Keratinocyte (primary cell): Measurements from ENCODE around the gene CD55. TPM values are rescaled to one million over a fixed set of nuclear protein-coding genes. Genes with fewer than 3 reads are reported as not detected.

Experiments
- DNase-seq: peaks from one replicate; pipeline ENCODE4 v3.0.0-alpha.2; 2011; ENCODE audit warnings: low read depth, missing footprints, low spot score
- FAIRE-seq: peaks from 2 replicates; lab custom pipeline; 2011; peaks lifted over from hg19 to GRCh38; lab: Jason Lieb, UNC
- H2AFZ ChIP-seq: 2 replicates; pipeline ENCODE4 v1.6.0; 2012; ENCODE audit warnings: low read length, control low read depth, inconsistent platforms; ENCODE audit not compliant: control insufficient read depth
- H3K27ac ChIP-seq: 2 replicates; pipeline ENCODE4 v1.5.1; 2011; ENCODE audit warnings: low read length; ENCODE audit not compliant: control insufficient read depth, insufficient read depth
- H3K27me3 ChIP-seq: 3 replicates; pipeline ENCODE4 v1.6.0; 2011; ENCODE audit warnings: low read length; ENCODE audit not compliant: control insufficient read depth, insufficient read depth; ENCODE audit errors: extremely low read depth
- H3K36me3 ChIP-seq, 2 experiments: 2 replicates in 1 of 2; 3 replicates in 1 of 2; pipeline ENCODE4 v1.5.1; 2011; ENCODE audit warnings: low read length in 2 of 2, mild to moderate bottlenecking in 1 of 2; ENCODE audit not compliant: control insufficient read depth in 2 of 2, insufficient read depth in 2 of 2; ENCODE audit errors: extremely low read depth in 1 of 2
- H3K4me1 ChIP-seq: 3 replicates; pipeline ENCODE4 v1.5.1; 2011; ENCODE audit warnings: low read length; ENCODE audit not compliant: control insufficient read depth, insufficient read depth; ENCODE audit errors: extremely low read depth
- H3K4me2 ChIP-seq: 3 replicates; pipeline ENCODE4 v1.6.0; 2011; ENCODE audit warnings: low read depth, low read length; ENCODE audit not compliant: control insufficient read depth, insufficient read depth; ENCODE audit errors: extremely low read depth
- H3K4me3 ChIP-seq, 3 experiments: fragments of 200-600 bp in 1 of 3; sonication (generic) in 1 of 3; 2 replicates in 2 of 3; 3 replicates in 1 of 3; pipeline ENCODE4 v1.5.1; 2011 to 2016; ENCODE audit warnings: low read length in 3 of 3, mild to moderate bottlenecking in 3 of 3, control low read depth in 2 of 3, inconsistent platforms in 1 of 3, low read depth in 1 of 3, mixed read lengths in 1 of 3, mixed run types in 1 of 3, moderate library complexity in 1 of 3; ENCODE audit not compliant: control insufficient read depth in 2 of 3, insufficient read depth in 2 of 3; ENCODE audit errors: extremely low read depth in 1 of 3
- H3K79me2 ChIP-seq: 2 replicates; pipeline ENCODE4 v1.6.0; 2012; ENCODE audit warnings: low read length; ENCODE audit not compliant: control insufficient read depth, insufficient read depth
- H3K9ac ChIP-seq: 3 replicates; pipeline ENCODE4 v1.6.0; 2011; ENCODE audit warnings: low read length; ENCODE audit not compliant: control insufficient read depth, insufficient read depth; ENCODE audit errors: extremely low read depth
- H3K9me1 ChIP-seq: 3 replicates; pipeline ENCODE4 v1.6.0; 2011; ENCODE audit warnings: low read length; ENCODE audit not compliant: control insufficient read depth, insufficient read depth; ENCODE audit errors: extremely low read depth
- H3K9me3 ChIP-seq: 2 replicates; pipeline ENCODE4 v1.5.1; 2012; ENCODE audit warnings: low read depth, low read length; ENCODE audit not compliant: control insufficient read depth
- H4K20me1 ChIP-seq: 3 replicates; pipeline ENCODE4 v1.6.0; 2011; ENCODE audit warnings: low read length; ENCODE audit not compliant: control insufficient read depth, insufficient read depth; ENCODE audit errors: extremely low read depth
- EZH2 ChIP-seq: IDR thresholded peaks from one replicate; pipeline ENCODE4 v1.6.1; 2012; ENCODE audit warnings: inconsistent platforms, mild to moderate bottlenecking, low read length, moderate library complexity
- dilution Hi-C: fragments of 300-500 bp; cut with MboI; formaldehyde crosslinking; loops from one replicate; pipeline ENCODE4 v1.7.0; 2020; ENCODE audit warnings: low sequenced_read_pairs; ENCODE audit not compliant: extremely low pct_ligation_motif_present
- polyA plus RNA-seq, 5 experiments: library from polyadenylated mRNA; depleted of rRNA in 3 of 5; stranded (reverse) in 3 of 5; stranded (forward) in 1 of 5; unstranded in 1 of 5; fragments of >200 nt; gene quantifications; 1 replicate in 1 of 5; 2 replicates in 3 of 5; 3 replicates in 1 of 5; pipeline versions ENCODE4 v1.2.1 to v1.2.3, GENCODE V29; 2011 to 2012; ENCODE audit warnings: missing spikeins in 2 of 5, low read depth in 1 of 5, low replicate concordance in 1 of 5
- TF ChIP-seq, protein P1 (sequence below), 3 experiments: IDR thresholded peaks in 1 of 3; conservative IDR thresholded peaks in 1 of 3; optimal IDR thresholded peaks in 1 of 3; 2 replicates in 2 of 3; 3 replicates in 1 of 3; pipeline versions ENCODE3 to v1.5.1; 2011; ENCODE audit warnings: low read length in 3 of 3, mild to moderate bottlenecking in 3 of 3, moderate library complexity in 2 of 3, control low read depth in 1 of 3, inconsistent platforms in 1 of 3; ENCODE audit not compliant: insufficient read depth in 2 of 3; ENCODE audit errors: extremely low read depth in 1 of 3

Gene CD55
- polyA plus RNA-seq, 1 donor (not counting 4 experiments of a cell fraction or from before 2014, with no cell fraction given), result 37.3 TPM

DNA sequence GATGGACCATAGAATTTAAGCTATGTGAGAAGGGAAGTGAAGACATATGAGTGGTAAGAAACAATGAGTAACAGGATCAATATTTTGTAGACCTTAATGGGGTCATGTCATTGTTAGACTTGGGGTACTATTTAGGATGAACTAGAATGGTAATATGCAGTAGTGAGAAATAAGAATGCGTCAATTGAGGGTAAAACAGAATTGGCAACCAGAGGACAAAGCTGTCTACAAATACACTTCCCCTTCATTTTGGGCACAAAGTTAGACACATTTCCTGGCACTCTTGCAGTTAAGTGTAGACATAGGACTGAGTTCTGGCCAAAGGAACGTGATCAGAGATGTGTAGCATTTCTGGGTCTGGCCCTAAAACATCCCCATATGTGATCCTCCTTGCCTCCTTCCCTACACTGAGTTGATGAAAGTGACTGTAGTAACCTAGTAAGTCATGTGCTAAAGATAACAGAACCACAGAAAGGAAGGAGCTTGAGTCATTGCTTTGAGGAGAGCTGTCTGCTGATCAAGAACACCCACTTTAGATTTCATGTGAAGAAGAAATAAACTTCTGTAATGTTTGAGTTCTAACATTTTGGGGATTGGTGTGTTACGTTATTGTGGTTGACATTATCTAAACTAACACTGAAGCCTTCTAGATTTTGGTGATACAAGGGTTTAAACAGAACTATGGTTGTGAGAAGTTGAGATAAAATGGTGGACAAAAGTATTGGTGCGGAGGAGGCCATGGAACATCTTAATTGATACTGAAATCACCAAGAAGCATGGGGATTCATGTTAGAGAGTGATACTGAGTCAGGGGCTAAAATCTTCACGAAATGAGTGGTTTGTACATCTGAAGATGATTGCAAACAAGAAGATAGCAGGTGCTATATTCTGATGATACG is 41.7 kb downstream of the CD55 start:
- no peaks in the 10 kb centered on the region for H3K79me2 ChIP-seq
- no peak overlapping the region for H2AFZ ChIP-seq
- no peak overlapping the region for H3K27ac ChIP-seq
- TF ChIP-seq, protein P1, sequence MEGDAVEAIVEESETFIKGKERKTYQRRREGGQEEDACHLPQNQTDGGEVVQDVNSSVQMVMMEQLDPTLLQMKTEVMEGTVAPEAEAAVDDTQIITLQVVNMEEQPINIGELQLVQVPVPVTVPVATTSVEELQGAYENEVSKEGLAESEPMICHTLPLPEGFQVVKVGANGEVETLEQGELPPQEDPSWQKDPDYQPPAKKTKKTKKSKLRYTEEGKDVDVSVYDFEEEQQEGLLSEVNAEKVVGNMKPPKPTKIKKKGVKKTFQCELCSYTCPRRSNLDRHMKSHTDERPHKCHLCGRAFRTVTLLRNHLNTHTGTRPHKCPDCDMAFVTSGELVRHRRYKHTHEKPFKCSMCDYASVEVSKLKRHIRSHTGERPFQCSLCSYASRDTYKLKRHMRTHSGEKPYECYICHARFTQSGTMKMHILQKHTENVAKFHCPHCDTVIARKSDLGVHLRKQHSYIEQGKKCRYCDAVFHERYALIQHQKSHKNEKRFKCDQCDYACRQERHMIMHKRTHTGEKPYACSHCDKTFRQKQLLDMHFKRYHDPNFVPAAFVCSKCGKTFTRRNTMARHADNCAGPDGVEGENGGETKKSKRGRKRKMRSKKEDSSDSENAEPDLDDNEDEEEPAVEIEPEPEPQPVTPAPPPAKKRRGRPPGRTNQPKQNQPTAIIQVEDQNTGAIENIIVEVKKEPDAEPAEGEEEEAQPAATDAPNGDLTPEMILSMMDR (optimal IDR thresholded peaks at IDR 0.05 in 1 of 3, IDR thresholded peaks at IDR 0.05 in 1 of 3, conservative IDR thresholded peaks at IDR 0.05 in 1 of 3; ENCODE audit: extremely low read depth in 1 of 3, insufficient read depth in 2 of 3, low read length in 3 of 3), result no peak
- no peak for TF ChIP-seq EZH2
- no peak overlapping the region for H3K4me3 ChIP-seq
- H3K4me1 ChIP-seq, result no peaks in the 10 kb centered on the region
- no peaks in the 10 kb centered on the region for H3K9me1 ChIP-seq
- no peak for DNase-seq
- H3K9me3 ChIP-seq, result no peaks in the 10 kb centered on the region
- no peaks in the 10 kb centered on the region for H4K20me1 ChIP-seq
- H3K36me3 ChIP-seq, result peaks cover 0 to 10% of the 10 kb centered on the region in 2 experiments
- no peak overlapping the region for H3K4me2 ChIP-seq
- no peaks in the 10 kb centered on the region for H3K27me3 ChIP-seq
- H3K9ac ChIP-seq, result no peak overlapping the region
- dilution Hi-C loops, result no loop called here
- no peak for FAIRE-seq

DNA sequence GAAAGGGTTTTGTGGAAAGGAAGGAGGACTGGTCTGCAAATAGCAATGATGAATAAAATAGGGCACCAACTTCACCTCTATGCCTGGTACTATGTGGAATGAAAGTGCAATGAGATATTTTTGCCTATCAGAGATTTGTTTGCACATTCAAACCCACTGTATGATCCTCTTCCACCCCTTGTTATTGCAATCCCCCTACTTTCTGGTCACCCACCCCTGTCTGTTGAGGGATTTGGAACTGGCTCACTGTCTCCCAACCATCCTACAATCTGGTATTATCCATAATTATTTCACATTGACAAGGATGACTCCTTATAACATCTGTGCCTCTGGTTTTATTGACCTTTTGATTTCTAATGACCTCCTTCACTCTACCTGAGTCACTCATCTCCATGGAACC is 42.4 kb downstream of the CD55 start:
- Histone ChIP-seq H3K79me2 (no peaks in the 10 kb centered on the region), H3K4me1 (no peaks in the 10 kb centered on the region), H3K9me1 (no peaks in the 10 kb centered on the region), H3K27ac (no peak overlapping the region), H3K9ac (no peak overlapping the region), H3K9me3 (no peaks in the 10 kb centered on the region), H4K20me1 (no peaks in the 10 kb centered on the region), H2AFZ (no peak overlapping the region), H3K4me3 (no peak overlapping the region), H3K27me3 (no peaks in the 10 kb centered on the region), H3K36me3 (peaks cover 0 to 10% of the 10 kb centered on the region in 2 experiments), H3K4me2 (no peak overlapping the region)
- dilution Hi-C loops, result no loop called here
- no peak for TF ChIP-seq EZH2
- TF ChIP-seq, protein P1 (optimal IDR thresholded peaks at IDR 0.05 in 1 of 3, IDR thresholded peaks at IDR 0.05 in 1 of 3, conservative IDR thresholded peaks at IDR 0.05 in 1 of 3; ENCODE audit: extremely low read depth in 1 of 3, insufficient read depth in 2 of 3, low read length in 3 of 3), result no peak
- DNase-seq (no peak), FAIRE-seq (no peak)
